CD8-positive, alpha-beta memory T cell (primary cell): Measurements from ENCODE around the gene RUNX3. TPM values are rescaled to one million over a fixed set of nuclear protein-coding genes. Genes with fewer than 3 reads are reported as not detected.

Source experiments
- CTCF ChIA-PET: fragments of 350-600 bp; sonication (Branson Sonifier 250); formaldehyde crosslinking; loops from one replicate; lab custom pipeline; 2021; ENCODE audit warnings: antibody characterized with exemption; lab: Charles Lee
- POLR2A ChIA-PET: fragments of 350-600 bp; sonication (Branson Sonifier 250); formaldehyde crosslinking; loops from one replicate; lab custom pipeline; 2021; ENCODE audit warnings: antibody characterized with exemption; lab: Charles Lee
- DNase-seq, 5 donors: peaks; one replicate each; pipeline versions ENCODE4 v3.0.0 to v3.0.0-alpha.2; 2020 to 2022; ENCODE audit warnings: mixed read lengths in 1 of 5
- H3K27ac ChIP-seq: one replicate; pipeline ENCODE4 v1.7.0; 2013; ENCODE audit warnings: low read depth, mild to moderate bottlenecking, low read length, moderate library complexity
- H3K27me3 ChIP-seq: 2 replicates; pipeline ENCODE4 v1.7.0; 2013; ENCODE audit warnings: low read length, mild to moderate bottlenecking; ENCODE audit not compliant: insufficient read depth, poor library complexity, severe bottlenecking
- H3K36me3 ChIP-seq: 2 replicates; pipeline ENCODE4 v1.7.0; 2013; ENCODE audit warnings: mild to moderate bottlenecking, low read length, moderate library complexity; ENCODE audit not compliant: insufficient read depth
- H3K4me1 ChIP-seq: 2 replicates; pipeline ENCODE4 v1.7.0; 2013; ENCODE audit warnings: mild to moderate bottlenecking, low read length, moderate library complexity; ENCODE audit not compliant: insufficient read depth
- H3K4me3 ChIP-seq: 2 replicates; pipeline ENCODE4 v1.7.0; 2013; ENCODE audit warnings: mild to moderate bottlenecking, low read length
- H3K9me3 ChIP-seq: 2 replicates; pipeline ENCODE4 v1.7.0; 2013; ENCODE audit warnings: mild to moderate bottlenecking, low read length
- H3K27ac Mint-ChIP-seq, 8 donors: one replicate each; pipeline ENCODE4 v1.8.0; 2020 to 2021; ENCODE audit warnings: mixed read lengths in 8 of 8, mild to moderate bottlenecking in 6 of 8, inconsistent platforms in 3 of 8, moderate library complexity in 3 of 8
- H3K27me3 Mint-ChIP-seq, 2 donors: one replicate each; pipeline ENCODE4 v1.8.0; 2020 to 2021; ENCODE audit warnings: mixed read lengths in 2 of 2, mild to moderate bottlenecking in 1 of 2, moderate library complexity in 1 of 2
- H3K36me3 Mint-ChIP-seq, 3 donors: one replicate each; pipeline ENCODE4 v1.8.0; 2020 to 2021; ENCODE audit warnings: mixed read lengths in 3 of 3, inconsistent platforms in 1 of 3, mild to moderate bottlenecking in 1 of 3
- H3K4me1 Mint-ChIP-seq, 3 donors: one replicate each; pipeline ENCODE4 v1.8.0; 2020 to 2021; ENCODE audit warnings: mixed read lengths in 3 of 3, inconsistent platforms in 1 of 3, mild to moderate bottlenecking in 1 of 3
- H3K4me3 Mint-ChIP-seq, 7 donors: one replicate each; pipeline ENCODE4 v1.8.0; 2020 to 2021; ENCODE audit warnings: mixed read lengths in 7 of 7, mild to moderate bottlenecking in 6 of 7, moderate library complexity in 4 of 7, inconsistent platforms in 2 of 7
- H3K9me3 Mint-ChIP-seq, 5 donors: one replicate each; pipeline ENCODE4 v1.8.0; 2020 to 2022; ENCODE audit warnings: mixed read lengths in 5 of 5, mild to moderate bottlenecking in 3 of 5, moderate library complexity in 2 of 5, inconsistent platforms in 1 of 5
- polyA plus RNA-seq: library from polyadenylated mRNA; unstranded; fragments of 300-500 nt; fragmentation: Illumina TruSeq; gene quantifications from one replicate; pipeline ENCODE4 v1.2.3, GENCODE V29; 2021
- total RNA-seq, 2 experiments: library from RNA; stranded (reverse); gene quantifications; one replicate each; pipeline ENCODE4 v1.2.3, GENCODE V29; 2021

The RUNX3 gene
- total and polyA plus RNA-seq, 3 experiments from 2014 or later = 107 to 241 (median 218) TPM

DNA sequence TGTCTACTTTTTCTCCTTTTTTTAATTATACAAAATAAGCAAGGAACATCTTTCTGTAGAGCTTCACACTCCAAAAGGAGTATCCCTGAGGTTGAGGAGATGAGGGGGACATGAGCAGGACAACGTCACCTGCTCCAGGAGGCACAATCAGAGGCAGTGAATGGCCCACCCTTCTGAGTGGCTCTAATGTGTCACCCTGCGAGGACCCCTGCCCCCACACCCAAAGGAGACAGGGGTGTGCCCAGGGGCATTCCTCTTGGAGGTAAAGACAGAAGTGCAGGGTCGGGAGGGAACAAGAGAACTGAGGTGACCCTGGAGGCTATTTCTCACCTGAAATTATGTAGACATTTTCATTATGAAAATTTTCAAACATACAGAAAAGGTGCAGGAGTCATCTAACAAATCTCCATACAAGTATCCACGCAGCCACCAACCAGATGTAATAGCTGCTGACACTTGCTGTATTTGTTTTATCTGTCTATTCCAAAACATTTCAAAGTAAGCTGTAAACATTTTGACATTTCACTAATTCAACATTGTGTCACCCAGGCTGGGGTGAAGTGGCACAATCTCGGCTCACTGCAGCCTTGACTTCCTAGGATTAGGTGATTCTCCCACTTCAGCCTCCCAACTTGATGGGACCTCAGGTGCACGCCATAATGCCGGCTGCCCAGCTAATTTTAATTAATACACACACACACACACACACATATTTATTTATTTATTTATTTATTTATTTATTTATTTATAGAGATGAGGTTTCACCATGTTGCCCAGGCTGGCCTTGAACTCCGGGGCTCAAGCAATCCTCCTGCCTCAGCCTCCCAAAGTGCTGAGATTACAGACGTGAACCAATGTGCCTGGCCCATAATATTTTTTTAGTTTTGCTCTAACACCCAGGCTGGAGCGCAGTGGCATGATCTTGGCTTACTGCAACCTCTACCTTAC lies 70.7 kb downstream of the RUNX3 start:
- no peak for DNase-seq
- H3K27ac Mint-ChIP-seq = no peak overlapping the region
- no peaks in the 10 kb centered on the region for H3K27me3 ChIP-seq
- no peak overlapping the region for H3K4me3 Mint-ChIP-seq
- H3K36me3 ChIP-seq = no peaks in the 10 kb centered on the region
- no peaks in the 10 kb centered on the region for H3K9me3 ChIP-seq
- CTCF ChIA-PET = interaction anchor here (0.6 to 1.5 kb wide), 4 partner anchors 8 to 210 kb away, joined by 3 to 4 read pairs (median 3); no protein-coding TSS in a partner anchor
- H3K27ac ChIP-seq = no peak overlapping the region
- H3K36me3 Mint-ChIP-seq = peaks cover 0 to 4% (median 0%) of the 10 kb centered on the region in 3 donors
- POLR2A ChIA-PET = no interaction called here
- H3K4me1 ChIP-seq = peaks cover 18% of the 10 kb centered on the region
- H3K27me3 Mint-ChIP-seq = peaks cover 0 to under 1% of the 10 kb centered on the region in 2 donors
- H3K4me1 Mint-ChIP-seq = peaks cover 25 to 37% (median 36%) of the 10 kb centered on the region in 3 donors
- H3K4me3 ChIP-seq = no peak overlapping the region
- H3K9me3 Mint-ChIP-seq = no peaks in the 10 kb centered on the region

DNA sequence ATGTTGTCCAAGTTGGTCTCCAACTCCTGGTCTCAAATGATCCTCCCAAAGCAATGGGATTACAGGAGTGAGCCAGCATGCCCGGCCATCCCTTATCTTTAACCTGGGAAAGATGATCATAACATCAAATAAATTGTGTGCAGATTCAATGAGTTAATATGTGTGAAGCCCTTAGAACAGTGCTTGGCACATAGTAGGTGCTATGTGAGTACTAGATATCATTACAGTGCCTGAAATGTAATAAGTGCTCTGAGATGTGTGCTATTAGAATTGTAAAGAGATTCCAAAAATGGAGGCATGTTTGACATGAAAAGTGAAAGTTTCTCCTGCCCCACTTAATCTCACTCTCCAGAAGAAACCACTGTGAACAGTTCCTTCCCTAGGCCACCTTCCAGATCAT lies 71.8 kb downstream of the RUNX3 start:
- H3K4me1 Mint-ChIP-seq = peaks cover 25 to 37% (median 36%) of the 10 kb centered on the region in 3 donors
- ChIA-PET CTCF (interaction anchor here (0.7 to 1.2 kb wide), 2 partner anchors 11 to 39 kb away, joined by 4 read pairs; no protein-coding TSS in a partner anchor), POLR2A (no interaction called here)
- H3K9me3 Mint-ChIP-seq = no peaks in the 10 kb centered on the region
- peak overlapping the region in 5 of 7 donors; percentile 3 to 66 (median 37) for H3K4me3 Mint-ChIP-seq
- no peak overlapping the region for H3K4me3 ChIP-seq
- no peaks in the 10 kb centered on the region for H3K27me3 ChIP-seq
- peak overlapping the region in 6 of 8 donors; percentile 28 to 68 (median 41) for H3K27ac Mint-ChIP-seq
- H3K36me3 ChIP-seq = no peaks in the 10 kb centered on the region
- peaks cover 18% of the 10 kb centered on the region for H3K4me1 ChIP-seq
- H3K9me3 ChIP-seq = no peaks in the 10 kb centered on the region
- no peak overlapping the region for H3K27ac ChIP-seq
- DNase-seq = no peak
- no peaks in the 10 kb centered on the region for H3K36me3 Mint-ChIP-seq
- H3K27me3 Mint-ChIP-seq = no peaks in the 10 kb centered on the region

DNA sequence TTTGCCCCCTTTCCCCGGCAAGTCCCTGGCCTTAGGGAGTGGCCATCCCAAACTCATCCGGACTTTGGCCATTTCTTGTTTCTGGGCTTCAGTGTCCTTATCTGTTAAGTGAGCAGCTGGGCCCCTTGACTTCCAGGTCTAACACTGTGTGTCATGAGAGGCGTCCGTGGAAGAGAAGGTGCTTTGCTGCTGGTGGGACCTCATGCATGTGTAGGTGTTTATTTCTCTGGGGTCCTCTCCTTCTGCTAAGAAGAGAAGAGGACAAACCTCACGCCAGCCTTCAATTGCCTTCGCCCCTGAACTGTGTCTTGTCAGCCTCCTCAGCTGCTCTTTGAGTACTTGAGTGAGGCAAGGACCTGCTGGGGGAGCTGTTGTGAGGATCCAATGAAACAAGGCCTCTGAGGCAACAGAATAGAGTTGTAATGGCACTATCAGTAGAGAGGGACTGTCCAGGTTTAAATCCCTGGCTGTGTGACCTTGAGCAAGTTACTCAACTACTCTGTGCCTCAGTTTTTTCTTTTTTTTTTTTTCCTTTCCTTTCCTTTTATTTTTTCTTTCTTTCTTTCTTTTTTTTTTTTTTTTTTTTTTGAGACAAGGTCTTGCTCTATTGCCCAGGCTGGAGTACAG lies 72.5 kb downstream of the RUNX3 start:
- Histone ChIP-seq H3K27me3 (no peaks in the 10 kb centered on the region), H3K9me3 (no peaks in the 10 kb centered on the region), H3K27ac (no peak overlapping the region), H3K4me1 (peaks cover 18% of the 10 kb centered on the region), H3K36me3 (no peaks in the 10 kb centered on the region), H3K4me3 (no peak overlapping the region)
- H3K4me3 Mint-ChIP-seq = peak overlapping the region; percentile 53 to 86 (median 80)
- DNase-seq = no peak
- POLR2A ChIA-PET = no interaction called here
- CTCF ChIA-PET = interaction anchor here (0.7 to 1.2 kb wide), 2 partner anchors 10 to 169 kb away, joined by 3 to 4 read pairs; no protein-coding TSS in a partner anchor
- no peaks in the 10 kb centered on the region for H3K9me3 Mint-ChIP-seq
- H3K36me3 Mint-ChIP-seq = no peaks in the 10 kb centered on the region
- H3K27me3 Mint-ChIP-seq = no peaks in the 10 kb centered on the region
- H3K27ac Mint-ChIP-seq = peak overlapping the region; percentile 35 to 96 (median 88)
- H3K4me1 Mint-ChIP-seq = peaks cover 25 to 37% (median 36%) of the 10 kb centered on the region in 3 donors

DNA sequence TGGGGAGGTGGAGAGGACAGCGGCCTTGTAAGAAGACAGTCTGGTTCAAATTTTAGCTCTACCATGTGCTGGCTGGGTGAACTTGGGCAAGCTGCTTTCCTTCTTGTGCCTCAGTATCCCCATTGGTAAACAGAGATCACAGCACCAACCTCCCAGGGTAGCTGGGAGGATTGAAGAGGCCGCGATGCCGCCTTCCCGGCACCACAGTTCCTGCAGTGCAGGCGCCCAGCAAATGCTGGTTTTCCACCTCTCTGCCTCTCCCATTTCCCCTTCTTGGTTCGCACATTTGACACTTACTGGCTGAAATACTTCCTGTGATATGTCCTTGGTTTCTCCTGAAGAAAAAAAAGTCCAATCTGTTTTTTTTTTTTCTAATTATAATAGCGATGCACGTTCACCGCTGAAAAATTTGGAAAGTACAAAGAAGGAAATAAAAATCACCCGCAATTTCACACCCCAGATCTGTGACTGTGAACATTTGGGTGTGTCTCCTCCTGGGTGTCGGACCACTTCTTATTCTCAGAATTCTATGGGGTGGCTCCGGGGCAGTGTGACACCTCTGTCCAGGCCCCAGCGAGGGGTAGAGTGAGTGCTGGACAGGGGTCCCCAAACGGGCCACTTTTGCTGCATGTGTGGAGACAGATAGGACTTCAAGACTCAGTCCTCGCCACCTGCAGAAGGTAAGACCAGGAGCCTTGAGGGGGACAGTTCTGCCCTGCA lies 73.1 kb downstream of the RUNX3 start:
- H3K4me1 ChIP-seq = peaks cover 18% of the 10 kb centered on the region

DNA sequence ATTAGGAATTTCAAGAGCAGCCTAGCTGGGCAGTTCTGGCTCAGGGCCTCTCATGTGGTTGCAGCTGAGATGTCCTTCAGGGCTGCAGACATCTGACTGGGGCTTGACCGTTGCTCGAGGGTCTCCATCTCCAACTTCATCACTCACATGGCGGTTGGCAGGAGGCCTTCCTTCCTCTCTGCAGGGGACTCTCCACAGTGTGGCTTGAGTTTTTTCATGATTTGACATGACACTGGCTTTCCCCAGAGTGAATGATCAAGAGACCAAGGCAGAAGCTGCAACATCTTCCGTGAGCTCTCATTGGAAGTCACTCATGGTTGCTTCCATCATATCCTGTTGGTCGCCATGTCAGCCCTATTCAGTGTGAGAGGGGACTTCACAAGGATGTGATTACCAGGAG lies 74.6 kb downstream of the RUNX3 start:
- Mint-ChIP-seq H3K36me3 (no peaks in the 10 kb centered on the region), H3K4me1 (peaks cover 25 to 43% (median 42%) of the 10 kb centered on the region in 3 donors), H3K4me3 (no peak overlapping the region), H3K27me3 (no peaks in the 10 kb centered on the region), H3K9me3 (no peaks in the 10 kb centered on the region), H3K27ac (peak overlapping the region in 5 of 8 donors; percentile 26 to 93 (median 68))
- Histone ChIP-seq H3K4me3 (no peak overlapping the region), H3K9me3 (no peaks in the 10 kb centered on the region), H3K27ac (no peak overlapping the region), H3K4me1 (peaks cover 18% of the 10 kb centered on the region), H3K36me3 (no peaks in the 10 kb centered on the region), H3K27me3 (no peaks in the 10 kb centered on the region)
- ChIA-PET POLR2A (interaction anchor here (0.6 kb wide), 1 partner anchor 126 kb away, joined by 4 read pairs; no protein-coding TSS in a partner anchor), CTCF (interaction anchor here (1.1 to 1.6 kb wide), 3 partner anchors 8 to 167 kb away, joined by 3 to 5 read pairs (median 4); no protein-coding TSS in a partner anchor)
- no peak for DNase-seq

More for the DNA sequence above, 73.1 kb downstream of the RUNX3 start:
- H3K27ac ChIP-seq = no peak overlapping the region
- no peaks in the 10 kb centered on the region for H3K9me3 ChIP-seq
- peak overlapping the region; percentile 53 to 86 (median 80) for H3K4me3 Mint-ChIP-seq
- H3K27me3 Mint-ChIP-seq = no peaks in the 10 kb centered on the region
- POLR2A ChIA-PET = no interaction called here
- peak overlapping the region in 7 of 8 donors; percentile 49 to 96 (median 92) for H3K27ac Mint-ChIP-seq
- H3K9me3 Mint-ChIP-seq = no peaks in the 10 kb centered on the region
- H3K36me3 ChIP-seq = no peaks in the 10 kb centered on the region
- peaks cover 25 to 42% (median 41%) of the 10 kb centered on the region in 3 donors for H3K4me1 Mint-ChIP-seq
- no peaks in the 10 kb centered on the region for H3K36me3 Mint-ChIP-seq
- CTCF ChIA-PET = interaction anchor here (1.2 to 1.3 kb wide), 2 partner anchors 9 to 169 kb away, joined by 3 to 5 read pairs; no protein-coding TSS in a partner anchor
- no peak overlapping the region for H3K4me3 ChIP-seq
- peak in 1 of 5 donors; percentile 47 for DNase-seq
- H3K27me3 ChIP-seq = no peaks in the 10 kb centered on the region

DNA sequence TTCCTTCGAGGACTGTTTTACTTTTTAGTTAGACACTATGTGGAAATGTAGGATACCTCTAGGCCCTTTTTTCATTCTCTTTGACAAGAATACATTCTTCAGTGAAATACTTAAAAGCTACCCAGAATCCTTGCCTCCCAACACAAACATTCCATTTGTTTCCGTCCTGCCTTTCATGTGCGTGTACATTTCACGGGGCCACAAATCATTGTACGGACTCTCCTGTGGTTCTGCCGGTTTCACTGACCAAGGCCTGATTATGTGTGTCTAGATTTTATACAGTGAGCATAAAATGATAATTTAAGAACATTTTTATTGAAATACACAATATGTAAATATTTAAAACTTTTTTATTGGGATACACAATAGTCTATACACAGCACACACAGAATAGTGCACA lies 76.4 kb downstream of the RUNX3 start:
- CTCF ChIA-PET = interaction anchor here (1.0 to 1.9 kb wide), 4 partner anchors 44 to 248 kb away, joined by 3 to 5 read pairs (median 4); no protein-coding TSS in a partner anchor
- Mint-ChIP-seq H3K36me3 (no peaks in the 10 kb centered on the region), H3K9me3 (no peaks in the 10 kb centered on the region), H3K4me3 (peak overlapping the region in 1 of 7 donors; percentile 3), H3K27ac (peak overlapping the region in 2 of 8 donors; percentile 42 to 48), H3K4me1 (peaks cover 41 to 59% (median 48%) of the 10 kb centered on the region in 3 donors), H3K27me3 (no peaks in the 10 kb centered on the region)
- no peak for DNase-seq
- peaks cover 22% of the 10 kb centered on the region for H3K4me1 ChIP-seq
- H3K27me3 ChIP-seq = no peaks in the 10 kb centered on the region
- no peaks in the 10 kb centered on the region for H3K9me3 ChIP-seq
- no peak overlapping the region for H3K4me3 ChIP-seq
- no peak overlapping the region for H3K27ac ChIP-seq
- POLR2A ChIA-PET = no interaction called here
- no peaks in the 10 kb centered on the region for H3K36me3 ChIP-seq

DNA sequence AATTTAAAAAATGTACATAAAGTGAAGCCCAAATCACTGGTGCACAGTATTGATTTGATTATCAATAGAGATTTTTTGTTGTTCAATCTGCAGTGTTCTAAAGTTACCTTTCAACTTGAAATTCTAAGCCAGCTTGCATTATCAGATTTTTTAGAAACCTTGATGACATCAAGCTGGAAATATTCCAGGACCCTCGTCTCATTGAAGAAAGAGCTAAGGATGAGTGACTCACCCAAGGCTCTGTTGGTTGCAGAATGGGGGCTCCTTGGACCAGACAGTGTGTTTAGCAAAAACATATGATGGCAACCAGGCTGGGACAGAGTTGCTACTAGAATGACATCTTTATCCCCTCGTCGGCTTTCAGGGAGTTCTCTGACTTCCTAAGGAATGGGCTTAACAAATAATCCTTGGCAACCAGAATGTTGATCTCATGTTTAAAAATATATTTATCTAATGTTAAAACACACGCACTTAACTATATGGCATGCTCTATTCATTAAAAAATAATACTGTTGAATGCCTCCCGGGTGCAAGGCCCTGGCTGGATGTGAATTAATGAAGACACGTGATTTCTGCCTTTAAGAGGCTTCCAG lies 79.7 kb downstream of the RUNX3 start:
- no peaks in the 10 kb centered on the region for H3K27me3 ChIP-seq
- Mint-ChIP-seq H3K27ac (peak overlapping the region in 3 of 8 donors; percentile 9 to 80 (median 73)), H3K36me3 (no peaks in the 10 kb centered on the region), H3K4me1 (peaks cover 24 to 42% (median 29%) of the 10 kb centered on the region in 3 donors), H3K27me3 (no peaks in the 10 kb centered on the region), H3K4me3 (peak overlapping the region in 1 of 7 donors; percentile 12), H3K9me3 (no peaks in the 10 kb centered on the region)
- H3K4me3 ChIP-seq = no peak overlapping the region
- peaks cover 4% of the 10 kb centered on the region for H3K4me1 ChIP-seq
- no peaks in the 10 kb centered on the region for H3K9me3 ChIP-seq
- no peak overlapping the region for H3K27ac ChIP-seq
- POLR2A ChIA-PET = interaction anchor here (0.6 kb wide), 1 partner anchor 115 kb away, joined by 3 read pairs; no protein-coding TSS in a partner anchor
- no peaks in the 10 kb centered on the region for H3K36me3 ChIP-seq
- CTCF ChIA-PET = interaction anchor here (0.6 to 4.5 kb wide), 12 partner anchors 15 to 354 kb away, joined by 3 to 98 read pairs (median 4); partner anchors contain the start of gene RUNX3
- no peak for DNase-seq
